ENCODE measurements around the gene DOCK7. TPM values are rescaled to one million over a fixed set of nuclear protein-coding genes. Genes with fewer than 3 reads are reported as not detected.
A peak's percentile ranks its signal among the peaks of the same experiment; 100 is the strongest.

DOCK7 gene
- total RNA-seq, 3 donors from 2014 or later, result 5.2 to 8.6 (median 7.3) TPM

DNA sequence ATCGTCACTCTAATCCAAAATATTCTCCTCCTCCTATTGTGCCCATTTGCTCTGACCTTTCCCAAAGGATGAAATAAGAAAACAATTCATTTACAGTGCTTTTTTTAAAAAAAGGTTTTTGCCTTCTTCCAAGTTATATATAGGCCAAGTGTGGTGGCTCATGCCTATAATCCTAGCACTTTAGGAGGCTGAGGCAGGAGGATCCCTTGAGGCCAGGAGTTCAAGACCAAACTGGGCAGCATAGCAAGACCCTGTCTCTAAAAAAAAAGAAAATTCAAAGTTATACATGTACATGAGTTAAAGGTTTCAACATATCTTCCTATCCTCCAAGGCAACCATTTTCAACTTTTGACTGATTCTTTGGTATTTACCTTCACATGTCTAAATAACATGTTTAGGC is 261.4 kb downstream of the DOCK7 start:
- ATAC-seq (no peak), DNase-seq (no peak)
- H3K4me3 Mint-ChIP-seq, result no peak overlapping the region
- no peaks in the 10 kb centered on the region for H3K9me3 Mint-ChIP-seq
- no peaks in the 10 kb centered on the region for H3K36me3 Mint-ChIP-seq (ENCODE audit: insufficient read depth)
- no peaks in the 10 kb centered on the region for H3K27me3 Mint-ChIP-seq (ENCODE audit: low read depth)
- no peaks in the 10 kb centered on the region for H3K4me1 Mint-ChIP-seq (ENCODE audit: low read depth)

DNA sequence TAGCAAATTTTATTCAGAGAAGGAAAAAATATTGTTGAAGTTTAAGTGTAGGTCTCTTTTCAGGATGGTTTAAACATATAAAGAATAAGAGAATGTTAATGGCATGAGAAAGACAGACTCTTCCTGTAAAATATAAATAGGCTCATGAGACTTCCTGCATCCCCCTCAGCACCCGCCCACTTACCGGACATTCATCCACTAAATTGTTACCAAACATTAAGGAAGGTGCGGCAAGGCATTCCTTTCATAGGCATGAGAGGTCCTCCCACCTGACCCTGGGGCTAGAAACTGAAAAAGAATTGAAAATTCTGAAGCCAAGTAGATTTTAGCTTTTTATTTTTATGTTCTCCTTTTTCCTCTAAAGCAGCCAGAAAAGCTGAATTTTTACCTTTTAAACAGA is 261.9 kb downstream of the DOCK7 start:
- no peak for DNase-seq
- Mint-ChIP-seq H3K4me1 (ENCODE audit: low read depth) (no peaks in the 10 kb centered on the region), H3K27me3 (ENCODE audit: low read depth) (no peaks in the 10 kb centered on the region), H3K36me3 (ENCODE audit: insufficient read depth) (no peaks in the 10 kb centered on the region), H3K4me3 (no peak overlapping the region), H3K9me3 (no peaks in the 10 kb centered on the region)
- ATAC-seq, result no peak

GRCh38 chr1:62425041-62425440 is 263.1 kb downstream of the DOCK7 start:
- no peak for DNase-seq
- H3K36me3 Mint-ChIP-seq (ENCODE audit: insufficient read depth), result no peaks in the 10 kb centered on the region
- no peak for ATAC-seq

DNA sequence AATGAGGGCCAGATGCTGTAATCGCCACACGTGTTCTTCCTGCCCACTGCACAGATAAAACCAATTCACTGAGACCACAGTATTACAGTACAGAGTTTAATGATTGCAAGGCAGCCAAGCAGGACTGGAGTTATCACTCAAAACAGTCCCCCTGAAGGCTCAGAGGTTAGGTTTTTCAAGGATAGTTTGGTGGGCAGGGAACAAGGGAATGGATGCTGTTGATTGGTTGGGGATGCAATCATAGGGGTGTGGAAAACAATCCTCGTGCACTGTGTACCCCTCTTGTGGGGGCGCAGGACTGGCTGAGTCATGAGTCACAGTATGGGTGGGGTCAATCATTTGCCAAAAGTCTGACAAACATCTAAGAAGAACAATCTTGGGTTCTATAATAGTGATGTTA is 263.8 kb downstream of the DOCK7 start:
- Mint-ChIP-seq H3K4me3 (no peak overlapping the region), H3K27me3 (ENCODE audit: low read depth) (no peaks in the 10 kb centered on the region), H3K36me3 (ENCODE audit: insufficient read depth) (no peaks in the 10 kb centered on the region), H3K9me3 (no peaks in the 10 kb centered on the region), H3K4me1 (ENCODE audit: low read depth) (no peaks in the 10 kb centered on the region)
- DNase-seq, result no peak
- ATAC-seq, result no peak

More at GRCh38 chr1:62425041-62425440, 263.1 kb downstream of the DOCK7 start:
- Mint-ChIP-seq H3K4me3 (no peak overlapping the region), H3K27me3 (ENCODE audit: low read depth) (no peaks in the 10 kb centered on the region), H3K4me1 (ENCODE audit: low read depth) (no peaks in the 10 kb centered on the region), H3K9me3 (no peaks in the 10 kb centered on the region)

GRCh38 chr1:62423580-62424242 is 264.5 kb downstream of the DOCK7 start:
- H3K9me3 Mint-ChIP-seq, result no peaks in the 10 kb centered on the region
- no peak for DNase-seq
- no peaks in the 10 kb centered on the region for H3K4me1 Mint-ChIP-seq (ENCODE audit: low read depth)
- H3K36me3 Mint-ChIP-seq (ENCODE audit: insufficient read depth), result no peaks in the 10 kb centered on the region
- H3K27me3 Mint-ChIP-seq (ENCODE audit: low read depth), result no peaks in the 10 kb centered on the region
- H3K4me3 Mint-ChIP-seq, result no peak overlapping the region
- no peak for ATAC-seq

DNA sequence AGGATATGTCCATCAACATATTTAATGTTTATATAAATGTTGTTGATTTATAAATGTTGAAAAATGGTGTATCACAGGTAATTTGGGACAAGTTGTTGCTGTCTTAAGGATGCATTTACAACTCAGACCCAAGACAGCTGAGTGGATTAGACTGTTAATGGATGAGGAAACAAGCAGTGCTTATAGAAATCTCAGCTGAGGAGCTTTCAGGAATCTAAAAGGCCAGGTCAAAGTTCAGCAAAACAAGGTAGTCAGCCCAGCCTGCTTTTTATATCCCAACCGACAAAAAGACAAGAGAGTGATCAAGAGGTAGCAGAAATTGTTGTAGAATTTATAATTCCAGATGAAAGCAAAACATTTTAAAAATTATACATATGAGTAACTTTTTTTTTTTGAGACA is 268.0 kb downstream of the DOCK7 start:
- DNase-seq (no peak), ATAC-seq (no peak)
- H3K4me3 Mint-ChIP-seq, result no peak overlapping the region
- H3K36me3 Mint-ChIP-seq (ENCODE audit: insufficient read depth), result no peaks in the 10 kb centered on the region
- no peaks in the 10 kb centered on the region for H3K9me3 Mint-ChIP-seq
- H3K4me1 Mint-ChIP-seq (ENCODE audit: low read depth), result no peaks in the 10 kb centered on the region
- H3K27me3 Mint-ChIP-seq (ENCODE audit: low read depth), result no peaks in the 10 kb centered on the region

- ATAC-seq (no peak), DNase-seq (no peak)
- Mint-ChIP-seq H3K4me3 (no peak overlapping the region), H3K36me3 (ENCODE audit: insufficient read depth) (no peaks in the 10 kb centered on the region), H3K4me1 (ENCODE audit: low read depth) (no peaks in the 10 kb centered on the region), H3K9me3 (no peaks in the 10 kb centered on the region), H3K27me3 (ENCODE audit: low read depth) (no peaks in the 10 kb centered on the region)
Observed at GRCh38 chr1:62417351-62417999, 270.7 kb downstream of the DOCK7 start.

DNA sequence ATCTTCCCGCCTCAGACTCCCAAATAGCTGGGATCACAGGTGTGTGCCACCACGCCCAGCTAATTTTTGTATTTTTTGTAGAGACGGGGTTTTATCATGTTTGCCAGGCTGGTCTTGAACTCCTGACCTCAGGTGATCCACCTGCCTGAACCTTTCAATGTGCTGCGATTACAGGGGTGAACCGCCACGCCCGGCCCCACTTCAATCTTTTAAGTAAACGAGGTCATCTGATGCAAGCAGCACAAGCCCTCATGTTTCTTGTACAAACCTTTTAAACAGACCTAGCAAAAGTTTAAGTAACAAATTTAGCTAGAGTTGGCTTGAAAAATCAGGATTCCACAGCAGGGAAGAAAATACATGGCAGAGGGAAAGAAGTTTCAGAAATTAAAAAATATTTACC is 272.5 kb downstream of the DOCK7 start:
- no peak for ATAC-seq
- H3K9me3 Mint-ChIP-seq, result no peaks in the 10 kb centered on the region
- no peaks in the 10 kb centered on the region for H3K4me1 Mint-ChIP-seq (ENCODE audit: low read depth)

GRCh38 chr1:62407398-62408009 is 280.7 kb downstream of the DOCK7 start:
- Mint-ChIP-seq H3K9me3 (no peaks in the 10 kb centered on the region), H3K36me3 (ENCODE audit: insufficient read depth) (no peaks in the 10 kb centered on the region), H3K4me1 (ENCODE audit: low read depth) (no peaks in the 10 kb centered on the region), H3K4me3 (no peak overlapping the region), H3K27me3 (ENCODE audit: low read depth) (peaks cover 5% of the 10 kb centered on the region)
- ATAC-seq (peak in 1 of 2 donors; percentile 35), DNase-seq (no peak)

More for the DNA sequence above, 272.5 kb downstream of the DOCK7 start:
- H3K36me3 Mint-ChIP-seq (ENCODE audit: insufficient read depth), result no peaks in the 10 kb centered on the region
- H3K27me3 Mint-ChIP-seq (ENCODE audit: low read depth), result peaks cover 5% of the 10 kb centered on the region
- H3K4me3 Mint-ChIP-seq, result no peak overlapping the region
- DNase-seq, result no peak

- Mint-ChIP-seq H3K4me3 (no peak overlapping the region), H3K9me3 (no peaks in the 10 kb centered on the region), H3K36me3 (ENCODE audit: insufficient read depth) (no peaks in the 10 kb centered on the region), H3K27me3 (ENCODE audit: low read depth) (no peaks in the 10 kb centered on the region), H3K4me1 (ENCODE audit: low read depth) (no peaks in the 10 kb centered on the region)
- ATAC-seq (no peak), DNase-seq (no peak)
Observed at GRCh38 chr1:62406576-62406975, 281.6 kb downstream of the DOCK7 start.

GRCh38 chr1:62405247-62405646 is 282.9 kb downstream of the DOCK7 start:
- no peak for ATAC-seq
- DNase-seq, result no peak
- no peak overlapping the region for H3K4me3 Mint-ChIP-seq
- no peaks in the 10 kb centered on the region for H3K36me3 Mint-ChIP-seq (ENCODE audit: insufficient read depth)
- no peaks in the 10 kb centered on the region for H3K4me1 Mint-ChIP-seq (ENCODE audit: low read depth)
- no peaks in the 10 kb centered on the region for H3K9me3 Mint-ChIP-seq
- peaks cover 2% of the 10 kb centered on the region for H3K27me3 Mint-ChIP-seq (ENCODE audit: low read depth)

Other genes with a start within 250 kb of the DOCK7 start
- not detected for gene ANGPTL3, start 90.9 kb downstream of the DOCK7 start, total RNA-seq
- gene ATG4C, start 95.7 kb upstream of the DOCK7 start, total RNA-seq, result 10 to 100 TPM in 1 of 3 donors, 1 to 10 TPM in 2; 7.8 to 15.0 (median 9.4) TPM

All from activated T-cell treated with anti-CD3 and anti-CD28 coated beads, Interleukin-2, amount 50 U/mL, for 4 hours (primary cell).